NB4 (cell line): ENCODE measurements around the gene DSTN.
A peak's percentile ranks its signal among the peaks of the same experiment; 100 is the strongest.

Experiments used
- DNase-seq: peaks from one replicate; pipeline ENCODE4 v3.0.0; 2010; ENCODE audit warnings: low read depth
- H3K4me3 ChIP-seq: one replicate; pipeline ENCODE4 v1.5.1; 2011; ENCODE audit warnings: mild to moderate bottlenecking, low read depth, low read length, moderate library complexity
- MYC ChIP-seq: IDR thresholded peaks from 2 replicates; pipeline ENCODE4 v1.6.1; 2011; ENCODE audit warnings: low read depth, low read length
- POLR2A ChIP-seq: IDR thresholded peaks from 2 replicates; pipeline ENCODE4 v1.6.1; 2011; ENCODE audit warnings: mild to moderate bottlenecking; ENCODE audit not compliant: insufficient read length; ENCODE audit errors: extremely low read depth
- TF ChIP-seq, protein P1 (sequence below): IDR thresholded peaks from one replicate; pipeline ENCODE4 v1.5.1; 2012; ENCODE audit warnings: low read depth, low read length
- TF ChIP-seq, protein P2 (sequence below): IDR thresholded peaks from 2 replicates; pipeline ENCODE4 v1.6.1; 2011; ENCODE audit warnings: low read depth, low read length

Gene DSTN

DNA sequence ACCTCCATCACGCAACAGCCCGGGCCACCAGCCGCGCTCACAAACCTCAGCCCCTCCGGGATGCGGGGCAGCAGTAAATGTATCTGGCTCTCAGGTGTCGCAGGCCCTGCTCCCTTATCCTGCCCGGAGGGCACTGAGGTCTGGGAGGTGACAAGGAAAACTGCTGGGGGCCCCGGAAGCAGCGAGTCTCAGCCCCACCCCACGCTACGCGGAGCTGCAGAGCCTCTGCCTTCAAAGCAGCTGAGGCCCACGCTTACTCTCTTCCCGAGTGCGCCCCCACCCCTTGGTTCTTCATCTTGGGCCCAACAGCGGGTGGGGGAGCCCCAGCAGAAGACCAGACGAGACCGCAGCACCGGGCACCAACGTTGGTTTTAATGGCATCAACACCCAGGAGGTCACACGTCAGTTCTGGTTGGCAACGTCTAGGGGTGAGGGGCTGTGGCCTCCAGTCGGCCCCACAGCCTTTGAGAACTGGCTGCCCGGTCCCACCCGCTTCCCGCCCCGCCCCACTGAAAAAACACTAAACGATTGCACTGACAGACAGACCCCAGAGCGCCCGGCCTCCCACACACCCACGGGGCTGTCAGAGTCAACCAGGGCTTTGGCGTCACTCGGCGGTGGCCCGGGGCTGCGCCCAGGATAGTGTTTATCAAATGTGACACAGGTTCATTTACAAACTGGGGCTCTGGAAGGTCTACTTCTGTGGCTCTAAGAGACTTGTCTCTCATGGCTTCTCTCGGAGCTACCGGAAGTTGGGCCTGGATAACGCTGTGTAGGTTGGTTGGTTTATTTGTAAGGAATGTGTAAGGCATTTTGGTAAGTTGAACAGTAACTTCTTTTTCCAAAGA is 43.7 kb downstream of the DSTN start:
- DNase-seq, result no peak
- TF ChIP-seq, protein P1, sequence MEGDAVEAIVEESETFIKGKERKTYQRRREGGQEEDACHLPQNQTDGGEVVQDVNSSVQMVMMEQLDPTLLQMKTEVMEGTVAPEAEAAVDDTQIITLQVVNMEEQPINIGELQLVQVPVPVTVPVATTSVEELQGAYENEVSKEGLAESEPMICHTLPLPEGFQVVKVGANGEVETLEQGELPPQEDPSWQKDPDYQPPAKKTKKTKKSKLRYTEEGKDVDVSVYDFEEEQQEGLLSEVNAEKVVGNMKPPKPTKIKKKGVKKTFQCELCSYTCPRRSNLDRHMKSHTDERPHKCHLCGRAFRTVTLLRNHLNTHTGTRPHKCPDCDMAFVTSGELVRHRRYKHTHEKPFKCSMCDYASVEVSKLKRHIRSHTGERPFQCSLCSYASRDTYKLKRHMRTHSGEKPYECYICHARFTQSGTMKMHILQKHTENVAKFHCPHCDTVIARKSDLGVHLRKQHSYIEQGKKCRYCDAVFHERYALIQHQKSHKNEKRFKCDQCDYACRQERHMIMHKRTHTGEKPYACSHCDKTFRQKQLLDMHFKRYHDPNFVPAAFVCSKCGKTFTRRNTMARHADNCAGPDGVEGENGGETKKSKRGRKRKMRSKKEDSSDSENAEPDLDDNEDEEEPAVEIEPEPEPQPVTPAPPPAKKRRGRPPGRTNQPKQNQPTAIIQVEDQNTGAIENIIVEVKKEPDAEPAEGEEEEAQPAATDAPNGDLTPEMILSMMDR, result no peak
- TF ChIP-seq MYC, result no peak
- TF ChIP-seq POLR2A, result no peak
- TF ChIP-seq, protein P2, sequence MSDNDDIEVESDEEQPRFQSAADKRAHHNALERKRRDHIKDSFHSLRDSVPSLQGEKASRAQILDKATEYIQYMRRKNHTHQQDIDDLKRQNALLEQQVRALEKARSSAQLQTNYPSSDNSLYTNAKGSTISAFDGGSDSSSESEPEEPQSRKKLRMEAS, result no peak
- H3K4me3 ChIP-seq, result no peak overlapping the region

DNA sequence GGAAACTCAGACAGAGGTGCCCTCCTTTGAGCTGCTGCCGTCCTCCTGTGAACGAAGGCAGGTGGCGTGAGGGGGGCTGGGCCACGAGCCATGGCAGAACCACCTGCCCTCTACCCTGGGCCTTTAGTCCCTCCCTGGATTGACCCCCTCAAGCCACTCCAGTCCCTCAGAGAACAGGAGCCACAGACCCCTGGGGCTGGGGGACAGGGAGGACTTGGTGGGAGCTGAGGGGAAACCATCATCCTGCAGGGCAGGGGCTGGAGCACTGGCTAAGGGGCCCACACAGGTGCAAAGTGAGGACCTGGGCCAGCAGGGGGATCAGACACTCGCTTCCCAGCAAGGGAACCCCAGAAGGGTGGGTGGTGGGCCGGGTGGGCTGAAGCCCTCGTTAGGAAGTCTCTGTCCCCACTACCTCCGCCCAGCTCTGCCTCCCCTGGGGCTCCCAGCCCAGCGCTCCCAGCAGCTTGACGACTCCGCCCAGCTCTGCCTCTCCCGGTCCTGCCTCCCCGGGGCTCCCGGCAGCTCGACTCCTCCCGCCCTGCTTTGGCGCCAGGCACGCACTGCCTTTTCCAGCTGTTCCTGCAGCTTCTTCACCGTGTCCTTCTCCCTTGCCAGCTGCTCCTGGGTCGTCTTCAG is 44.4 kb downstream of the DSTN start:
- TF ChIP-seq POLR2A, result no peak
- no peak for TF ChIP-seq MYC
- TF ChIP-seq, protein P1, result no peak
- TF ChIP-seq, protein P2, result no peak
- H3K4me3 ChIP-seq, result no peak overlapping the region
- no peak for DNase-seq

- peak; percentile 85 for DNase-seq
- TF ChIP-seq, protein P2, result peak; percentile 89
- TF ChIP-seq, protein P1, result no peak
- no peak for TF ChIP-seq POLR2A
- H3K4me3 ChIP-seq, result no peak overlapping the region
Measured at GRCh38 chr20:17614812-17615644, 45.2 kb downstream of the DSTN start.

DNA sequence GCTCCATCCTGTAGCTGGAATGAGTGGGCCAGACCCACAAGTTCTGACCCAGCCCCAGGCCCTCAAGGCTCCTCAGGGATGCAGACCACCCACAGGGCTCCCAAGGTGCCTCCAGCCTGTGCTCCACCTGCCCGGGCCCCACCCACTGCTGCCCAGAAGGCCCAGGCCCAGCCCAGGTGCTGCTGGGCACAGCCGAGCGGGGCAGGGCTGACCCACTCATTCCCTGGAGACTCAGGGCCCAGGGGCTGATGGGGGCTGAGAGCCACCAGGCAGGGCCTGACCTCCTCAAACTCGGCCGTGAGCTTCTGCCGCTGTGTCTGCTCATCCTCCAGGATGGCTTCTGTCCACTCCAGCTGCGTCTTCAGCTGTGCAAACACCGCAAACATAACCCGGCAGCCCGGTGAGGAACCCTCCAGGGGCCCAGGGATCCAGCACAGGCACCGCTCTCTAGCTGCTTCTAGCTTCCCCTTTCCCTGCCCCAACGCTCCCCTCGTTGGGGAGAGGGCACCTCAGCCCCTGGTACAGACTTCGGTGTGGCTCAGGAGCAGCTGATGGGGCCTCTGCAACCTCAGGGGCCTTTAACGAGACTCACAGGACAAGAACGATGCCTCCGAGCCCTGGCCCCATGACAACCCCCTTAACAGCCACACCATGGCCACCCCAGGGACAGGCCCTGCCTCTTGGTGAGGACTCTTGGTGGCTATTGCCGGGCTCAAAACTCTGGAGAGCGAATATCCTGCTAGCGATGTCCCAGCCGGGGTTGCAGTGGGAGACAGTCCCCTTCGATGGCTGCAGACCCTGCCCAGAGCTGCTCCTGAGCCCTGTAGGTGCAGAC is 46.0 kb downstream of the DSTN start:
- no peak overlapping the region for H3K4me3 ChIP-seq
- peak; percentile 16; the same call in 1 of the 2 replicates for TF ChIP-seq MYC
- TF ChIP-seq POLR2A, result no peak
- TF ChIP-seq, protein P1, result no peak
- peak; percentile 83 for DNase-seq

DNA sequence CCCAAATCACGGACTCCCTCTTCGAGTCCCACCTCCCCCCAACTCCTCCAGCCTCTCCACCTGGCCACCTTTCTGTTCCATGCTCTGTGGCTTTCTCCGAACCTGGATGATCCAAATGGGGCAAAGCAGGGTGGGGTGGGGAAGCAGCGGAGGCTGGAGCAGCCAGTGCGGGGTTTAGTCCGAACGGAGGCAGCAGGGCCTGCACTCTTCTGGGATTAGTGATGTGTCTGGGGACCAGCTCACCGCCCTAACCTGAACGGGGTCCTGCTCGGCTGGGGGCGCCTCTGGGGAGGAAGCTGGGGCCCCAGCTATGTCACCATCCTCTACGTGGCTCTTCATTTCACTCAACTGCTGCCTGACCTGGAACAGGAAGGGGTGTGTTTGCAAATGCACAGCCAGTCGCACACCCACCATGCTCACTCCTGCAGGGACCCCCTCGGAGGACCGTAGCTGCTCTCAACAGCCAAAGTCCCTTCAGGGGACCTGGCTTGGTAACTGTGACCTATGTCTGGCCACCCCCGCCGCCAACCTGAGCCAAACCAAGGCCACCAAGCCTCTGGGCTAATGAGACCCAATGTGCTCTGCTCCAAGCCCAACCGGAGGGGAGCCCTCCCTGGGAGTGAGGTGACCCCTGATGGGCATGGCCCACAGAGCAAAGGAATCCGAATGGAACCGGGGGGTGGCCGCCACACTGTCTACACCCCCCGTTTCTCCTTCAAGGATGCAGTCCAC is 46.8 kb downstream of the DSTN start:
- H3K4me3 ChIP-seq, result no peak overlapping the region
- no peak for TF ChIP-seq POLR2A
- peak; percentile 49 for DNase-seq
